IPS DF 6.9 (cell line): ENCODE results near the gene AMTN.
"Not testable (repeated sequence)": the region's sequence is repeated elsewhere in the genome, so short reads cannot be mapped to it uniquely, and the experiment has no call there.

Experiments
- DNase-seq: peaks from one replicate; pipeline ENCODE4 v3.0.0-alpha.2; 2013; ENCODE audit warnings: low read depth, low spot score
- H3K27ac ChIP-seq: one replicate; pipeline ENCODE4 v1.5.1; 2013; ENCODE audit warnings: low read length, control low read depth
- H3K27me3 ChIP-seq: 2 replicates; pipeline ENCODE4 v1.6.1; 2013; ENCODE audit warnings: mild to moderate bottlenecking, low read length; ENCODE audit not compliant: control insufficient read depth, insufficient read depth
- H3K36me3 ChIP-seq: 2 replicates; pipeline ENCODE4 v1.6.1; 2013; ENCODE audit warnings: low read length; ENCODE audit not compliant: control insufficient read depth, insufficient read depth
- H3K4me1 ChIP-seq: 2 replicates; pipeline ENCODE4 v1.6.1; 2013; ENCODE audit warnings: low read length; ENCODE audit not compliant: control insufficient read depth, insufficient read depth
- H3K4me3 ChIP-seq: 2 replicates; pipeline ENCODE4 v1.5.1; 2013; ENCODE audit warnings: mild to moderate bottlenecking, low read length
- H3K9me3 ChIP-seq: 2 replicates; pipeline ENCODE4 v1.6.1; 2013; ENCODE audit warnings: low read length, inconsistent platforms; ENCODE audit not compliant: control insufficient read depth, insufficient read depth
- WGBS: extraction: QIAGEN DNeasy Blood & Tissue Kit; methylation state at CpG from one replicate; pipeline ENCODE4 v1.1.7; 2013; ENCODE audit warnings: mixed read lengths, missing lambda C conversion rate; ENCODE audit not compliant: insufficient read length, insufficient coverage; 5-methylcytosine and 5-hydroxymethylcytosine counted together

Gene AMTN

DNA sequence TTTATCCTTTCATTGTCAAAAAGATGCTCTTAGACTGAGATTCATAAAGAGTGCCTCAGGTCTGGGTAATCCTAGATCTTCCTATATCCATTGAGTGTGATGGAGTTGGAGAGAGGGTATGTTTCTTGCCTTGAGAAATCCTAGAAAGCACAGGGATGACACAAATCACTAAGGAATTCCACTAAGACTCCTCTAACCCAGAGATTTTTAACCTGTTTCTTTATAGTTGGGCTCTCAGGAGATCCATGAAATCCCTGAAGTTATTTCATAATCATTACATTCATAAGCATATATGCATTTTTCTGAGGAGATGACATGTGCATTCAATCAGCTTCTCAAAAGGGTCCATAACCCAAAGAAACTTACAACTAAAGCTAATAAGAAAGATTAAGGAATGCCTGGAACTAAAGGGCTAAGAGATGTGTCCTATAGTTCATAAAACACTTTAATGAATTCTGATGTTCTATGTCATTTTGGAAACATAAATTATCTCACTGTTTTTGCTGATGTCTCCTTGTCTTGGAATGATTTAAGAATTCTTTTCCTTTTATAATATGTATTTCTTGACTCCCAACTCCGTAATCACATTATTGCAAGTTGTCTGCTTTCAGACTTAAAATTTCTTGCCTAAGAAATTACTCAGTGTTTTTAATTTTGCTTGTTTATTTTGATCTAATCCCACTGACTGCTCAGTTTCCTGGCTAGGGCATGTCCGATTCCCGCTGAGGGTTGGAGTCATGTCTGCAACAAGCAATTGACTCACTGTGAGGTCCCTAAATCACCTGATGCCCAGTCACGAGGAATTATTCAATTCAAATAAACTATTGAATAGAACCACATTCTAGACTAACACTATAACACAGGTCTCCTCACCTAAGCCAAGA is 2.8 kb upstream of the AMTN start:
- Histone ChIP-seq H3K27me3 (no peaks in the 10 kb centered on the region), H3K27ac (no peak overlapping the region), H3K4me3 (no peak overlapping the region), H3K4me1 (no peaks in the 10 kb centered on the region), H3K9me3 (no peaks in the 10 kb centered on the region), H3K36me3 (no peaks in the 10 kb centered on the region)
- DNase-seq: no peak
- no CpG with 5 or more reads among the region's 4 CpGs for WGBS

DNA sequence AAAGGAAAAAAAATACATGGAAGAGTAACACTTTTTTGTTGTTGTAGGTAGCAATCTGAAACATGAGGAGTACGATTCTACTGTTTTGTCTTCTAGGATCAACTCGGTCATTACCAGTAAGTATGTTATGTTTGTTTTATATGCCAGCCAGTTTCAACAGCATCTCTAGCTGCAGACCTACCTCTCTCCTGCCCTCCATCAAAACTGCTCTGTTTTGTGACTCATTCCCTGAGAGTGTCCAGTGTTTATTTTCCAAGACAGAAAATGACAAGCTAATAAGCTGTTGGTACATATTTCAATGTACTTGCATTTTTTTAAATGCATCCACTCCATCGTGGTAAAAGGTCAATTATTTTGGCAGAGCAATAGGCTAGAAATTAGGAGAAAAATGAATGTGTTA is 347 bp downstream of the AMTN start:
- no peaks in the 10 kb centered on the region for H3K27me3 ChIP-seq
- H3K27ac ChIP-seq: no peak overlapping the region
- H3K4me3 ChIP-seq: no peak overlapping the region
- H3K36me3 ChIP-seq: no peaks in the 10 kb centered on the region
- no peak for DNase-seq
- no peaks in the 10 kb centered on the region for H3K4me1 ChIP-seq
- WGBS: no CpG with 5 or more reads among the region's 3 CpGs
- no peaks in the 10 kb centered on the region for H3K9me3 ChIP-seq

DNA sequence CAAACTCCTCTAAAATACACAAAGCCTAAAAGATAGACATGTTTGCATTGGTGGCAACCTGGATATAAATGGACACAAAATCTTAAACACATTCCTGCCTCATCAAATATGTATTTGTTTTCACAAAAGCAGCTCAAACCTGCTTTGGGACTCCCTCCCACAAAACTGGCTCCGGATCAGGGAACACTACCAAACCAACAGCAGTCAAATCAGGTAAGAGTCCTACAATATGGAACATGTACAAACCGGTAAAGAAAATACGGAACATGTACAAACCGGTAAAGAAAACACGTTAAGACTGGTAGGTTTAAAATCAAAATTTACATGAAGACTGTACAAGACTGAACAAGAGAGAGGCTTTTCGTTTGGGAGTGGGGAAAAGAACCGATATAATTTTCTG is 4.3 kb downstream of the AMTN start:
- no peaks in the 10 kb centered on the region for H3K27me3 ChIP-seq
- no peaks in the 10 kb centered on the region for H3K36me3 ChIP-seq
- no peak overlapping the region for H3K4me3 ChIP-seq
- no peak overlapping the region for H3K27ac ChIP-seq
- no peak for DNase-seq
- WGBS: no CpG with 5 or more reads among the region's 7 CpGs
- H3K9me3 ChIP-seq: no peaks in the 10 kb centered on the region
- H3K4me1 ChIP-seq: no peaks in the 10 kb centered on the region

DNA sequence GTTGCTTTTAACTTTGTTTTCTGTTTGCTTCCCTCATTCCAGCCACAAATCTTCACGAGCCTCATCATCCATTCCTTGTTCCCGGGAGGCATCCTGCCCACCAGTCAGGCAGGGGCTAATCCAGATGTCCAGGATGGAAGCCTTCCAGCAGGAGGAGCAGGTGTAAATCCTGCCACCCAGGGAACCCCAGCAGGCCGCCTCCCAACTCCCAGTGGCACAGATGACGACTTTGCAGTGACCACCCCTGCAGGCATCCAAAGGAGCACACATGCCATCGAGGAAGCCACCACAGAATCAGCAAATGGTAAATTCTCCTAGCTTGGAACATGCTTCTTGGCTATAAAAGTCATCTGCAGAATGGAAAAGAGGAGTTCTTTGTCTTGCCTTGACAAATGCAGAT is 12.6 kb downstream of the AMTN start:
- no peak for DNase-seq
- Histone ChIP-seq H3K27ac (no peak overlapping the region), H3K9me3 (no peaks in the 10 kb centered on the region), H3K4me1 (no peaks in the 10 kb centered on the region), H3K36me3 (no peaks in the 10 kb centered on the region), H3K4me3 (no peak overlapping the region), H3K27me3 (no peaks in the 10 kb centered on the region)
- no CpG with 5 or more reads among the region's 5 CpGs for WGBS

DNA sequence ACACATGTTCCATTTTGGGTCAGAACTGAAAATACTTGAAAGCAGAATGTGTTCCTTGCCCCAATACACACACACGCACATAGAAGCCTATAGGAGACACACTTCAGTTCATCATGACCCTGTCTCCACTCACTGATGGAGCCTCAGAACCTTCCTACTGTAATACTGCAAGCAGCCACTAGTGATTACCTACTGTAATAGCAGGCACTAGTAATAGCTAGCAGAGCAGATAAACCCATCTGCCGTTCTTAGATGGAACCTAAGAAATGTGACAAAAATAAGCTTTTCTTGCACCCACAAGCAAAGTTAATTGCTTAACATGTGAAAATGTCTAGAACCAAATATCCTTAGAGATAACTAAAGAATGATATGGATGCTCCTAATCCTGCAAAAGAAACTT is 13.6 kb downstream of the AMTN start:
- peak; percentile 4 for DNase-seq
- Histone ChIP-seq H3K9me3 (no peaks in the 10 kb centered on the region), H3K27me3 (no peaks in the 10 kb centered on the region), H3K4me3 (no peak overlapping the region), H3K36me3 (no peaks in the 10 kb centered on the region), H3K27ac (no peak overlapping the region), H3K4me1 (no peaks in the 10 kb centered on the region)
- no CpG with 5 or more reads among the region's 2 CpGs for WGBS

DNA sequence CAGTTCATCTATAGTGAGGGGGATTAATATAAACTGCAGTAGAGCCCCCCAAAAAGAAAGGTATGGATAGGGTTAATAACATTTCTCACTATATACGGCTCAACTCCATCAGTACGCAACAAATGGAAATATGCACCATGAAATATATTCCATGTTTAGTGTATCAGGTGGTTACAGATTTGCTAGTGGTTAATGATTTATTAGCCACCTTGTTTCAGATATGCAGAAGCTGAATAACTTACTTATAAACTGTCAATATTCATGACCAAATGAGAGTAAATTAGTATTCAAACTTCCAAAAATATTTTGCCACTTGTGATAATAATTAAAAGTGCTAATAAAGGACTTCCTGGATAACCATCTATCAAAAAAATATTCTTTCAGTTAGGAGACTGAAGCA is 14.8 kb downstream of the AMTN start:
- H3K27me3 ChIP-seq: no peaks in the 10 kb centered on the region
- no peaks in the 10 kb centered on the region for H3K36me3 ChIP-seq
- DNase-seq: no peak
- no peaks in the 10 kb centered on the region for H3K9me3 ChIP-seq
- H3K4me3 ChIP-seq: no peak overlapping the region
- no peak overlapping the region for H3K27ac ChIP-seq
- no CpG with 5 or more reads among the region's 2 CpGs for WGBS
- no peaks in the 10 kb centered on the region for H3K4me1 ChIP-seq

DNA sequence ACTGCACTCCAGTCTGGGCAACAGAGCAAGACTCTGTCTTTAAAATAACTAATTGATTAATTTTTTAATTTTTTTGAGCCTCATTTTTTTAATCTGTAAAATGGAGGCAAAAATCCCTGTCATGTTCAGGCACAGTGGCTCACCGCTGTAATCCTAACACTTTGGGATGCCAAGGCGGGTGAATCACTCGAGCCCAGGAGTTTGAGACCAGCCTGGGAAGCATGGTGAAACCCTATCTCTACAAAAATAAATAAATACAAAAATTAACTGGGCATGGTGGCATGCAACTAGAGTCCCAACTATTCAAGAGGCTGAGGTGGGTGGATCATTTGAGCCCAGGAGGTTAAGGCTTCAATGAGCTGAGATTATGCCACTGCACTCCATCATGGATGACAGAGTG is 15.4 kb downstream of the AMTN start:
- H3K4me1 ChIP-seq: no peaks in the 10 kb centered on the region
- H3K9me3 ChIP-seq: no peaks in the 10 kb centered on the region
- no peaks in the 10 kb centered on the region for H3K27me3 ChIP-seq
- no peak overlapping the region for H3K27ac ChIP-seq
- no CpG with 5 or more reads among the region's 3 CpGs for WGBS
- no peak overlapping the region for H3K4me3 ChIP-seq
- H3K36me3 ChIP-seq: no peaks in the 10 kb centered on the region
- DNase-seq: no peak

DNA sequence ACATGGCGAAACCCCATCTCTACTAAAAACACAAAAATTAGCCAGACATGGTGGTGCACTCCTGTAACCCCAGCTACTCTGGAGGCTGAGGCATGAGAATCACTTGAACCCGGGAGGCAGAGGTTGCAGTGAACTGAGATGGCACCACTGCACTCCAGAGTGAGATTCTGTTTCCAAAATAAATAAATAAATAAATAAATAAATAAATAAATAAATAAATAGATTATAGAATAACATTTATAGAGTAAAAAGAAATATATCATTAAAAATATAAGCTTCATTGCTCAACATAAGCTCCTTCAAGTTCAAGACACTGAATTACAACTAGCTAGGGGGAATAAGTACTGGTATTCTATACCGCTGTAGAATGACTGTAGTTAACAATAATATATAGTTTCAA is 16.5 kb downstream of the AMTN start:
- no CpG with 5 or more reads among the region's 3 CpGs for WGBS
- not testable (repeated sequence) for H3K36me3 ChIP-seq, H3K27me3 ChIP-seq, H3K4me1 ChIP-seq, DNase-seq, H3K27ac ChIP-seq, H3K4me3 ChIP-seq, H3K9me3 ChIP-seq

DNA sequence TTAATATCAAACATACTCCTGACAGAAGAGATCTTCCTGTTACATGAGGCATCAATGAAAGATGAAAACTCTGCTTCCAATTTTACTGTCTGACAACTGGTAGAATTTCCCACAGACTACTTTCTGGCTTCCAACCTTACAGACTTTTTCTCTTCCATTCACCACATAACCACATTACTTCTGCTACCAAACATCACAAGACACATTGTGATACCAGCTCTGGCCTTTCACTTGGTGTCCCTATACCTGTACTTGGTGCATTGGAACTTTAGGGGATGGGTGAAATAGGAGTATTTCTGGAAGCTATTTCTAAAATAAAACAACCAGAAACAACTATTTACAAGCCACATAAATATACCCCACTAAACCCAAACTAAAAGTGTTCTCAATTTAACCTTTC is 20.5 kb downstream of the AMTN start:
- Histone ChIP-seq H3K4me1 (no peaks in the 10 kb centered on the region), H3K9me3 (no peaks in the 10 kb centered on the region), H3K4me3 (no peak overlapping the region), H3K27me3 (no peaks in the 10 kb centered on the region), H3K36me3 (no peaks in the 10 kb centered on the region), H3K27ac (no peak overlapping the region)
- no peak for DNase-seq

DNA sequence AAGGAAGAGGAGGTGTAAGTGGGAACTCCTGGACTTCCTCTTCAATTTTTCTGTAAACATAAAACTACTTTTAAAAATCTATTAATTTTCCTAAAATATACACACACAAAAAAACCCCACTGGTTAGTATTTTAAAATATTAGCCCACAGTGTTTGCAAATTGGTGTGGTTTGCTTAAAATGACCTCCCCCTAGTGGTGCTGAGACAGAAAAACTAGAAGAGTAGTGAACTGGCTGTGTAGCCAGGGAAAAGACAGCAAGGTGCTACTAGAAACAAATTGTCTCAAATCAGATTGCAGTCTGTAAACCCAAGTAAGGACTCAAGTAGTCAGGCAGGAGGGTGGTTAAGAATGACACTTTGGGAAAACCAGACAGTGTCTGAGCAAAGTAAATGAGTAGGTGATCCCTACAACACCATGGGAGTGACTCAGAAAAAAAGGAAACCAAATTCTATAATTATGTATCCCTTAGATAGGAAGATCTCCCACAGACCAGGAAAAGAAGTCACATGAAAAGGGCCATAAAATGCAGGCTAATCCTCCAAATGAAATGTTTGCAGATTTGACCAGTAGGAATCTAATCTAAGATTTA is 26.0 kb downstream of the AMTN start:
- Histone ChIP-seq H3K4me3 (no peak overlapping the region), H3K4me1 (no peaks in the 10 kb centered on the region), H3K27ac (no peak overlapping the region), H3K27me3 (no peaks in the 10 kb centered on the region), H3K36me3 (no peaks in the 10 kb centered on the region), H3K9me3 (no peaks in the 10 kb centered on the region)
- DNase-seq: peak; percentile 2

DNA sequence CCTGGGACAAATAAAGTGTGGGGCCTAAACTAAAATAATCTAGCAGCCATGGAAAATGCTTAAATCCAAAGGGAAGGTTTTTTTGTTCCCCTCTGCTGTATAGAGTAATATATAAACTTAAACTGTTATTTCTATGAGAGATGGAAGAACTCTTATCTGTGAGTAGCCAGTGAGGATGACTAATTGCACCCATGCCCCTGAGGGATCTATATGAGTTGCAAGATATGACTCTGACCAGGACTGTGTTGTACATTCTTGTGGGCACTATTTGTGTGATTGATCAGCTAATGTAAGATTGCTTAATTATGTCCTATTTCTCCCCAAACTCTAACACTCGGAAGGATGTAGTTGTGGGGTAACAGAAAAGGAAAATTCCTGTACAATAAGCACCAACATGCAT is 38.5 kb downstream of the AMTN start:
- no CpG with 5 or more reads among the region's 1 CpG for WGBS
- no peak overlapping the region for H3K4me3 ChIP-seq
- H3K27ac ChIP-seq: no peak overlapping the region
- H3K9me3 ChIP-seq: no peaks in the 10 kb centered on the region
- no peak for DNase-seq
- no peaks in the 10 kb centered on the region for H3K27me3 ChIP-seq
- H3K36me3 ChIP-seq: no peaks in the 10 kb centered on the region
- H3K4me1 ChIP-seq: no peaks in the 10 kb centered on the region
